Keratinocyte (primary cell): ENCODE results near the gene CIB1. TPM values are rescaled to one million over a fixed set of nuclear protein-coding genes. Genes with fewer than 3 reads are reported as not detected.
A peak's percentile ranks its signal among the peaks of the same experiment; 100 is the strongest.

Source experiments
- DNase-seq: peaks from one replicate; pipeline ENCODE4 v3.0.0-alpha.2; 2011; ENCODE audit warnings: low read depth, missing footprints, low spot score
- FAIRE-seq: peaks from 2 replicates; lab custom pipeline; 2011; peaks lifted over from hg19 to GRCh38; lab: Jason Lieb, UNC
- H2AFZ ChIP-seq: 2 replicates; pipeline ENCODE4 v1.6.0; 2012; ENCODE audit warnings: low read length, control low read depth, inconsistent platforms; ENCODE audit not compliant: control insufficient read depth
- H3K27ac ChIP-seq: 2 replicates; pipeline ENCODE4 v1.5.1; 2011; ENCODE audit warnings: low read length; ENCODE audit not compliant: control insufficient read depth, insufficient read depth
- H3K27me3 ChIP-seq: 3 replicates; pipeline ENCODE4 v1.6.0; 2011; ENCODE audit warnings: low read length; ENCODE audit not compliant: control insufficient read depth, insufficient read depth; ENCODE audit errors: extremely low read depth
- H3K36me3 ChIP-seq, 2 experiments: 2 replicates in 1 of 2; 3 replicates in 1 of 2; pipeline ENCODE4 v1.5.1; 2011; ENCODE audit warnings: low read length in 2 of 2, mild to moderate bottlenecking in 1 of 2; ENCODE audit not compliant: control insufficient read depth in 2 of 2, insufficient read depth in 2 of 2; ENCODE audit errors: extremely low read depth in 1 of 2
- H3K4me1 ChIP-seq: 3 replicates; pipeline ENCODE4 v1.5.1; 2011; ENCODE audit warnings: low read length; ENCODE audit not compliant: control insufficient read depth, insufficient read depth; ENCODE audit errors: extremely low read depth
- H3K4me2 ChIP-seq: 3 replicates; pipeline ENCODE4 v1.6.0; 2011; ENCODE audit warnings: low read depth, low read length; ENCODE audit not compliant: control insufficient read depth, insufficient read depth; ENCODE audit errors: extremely low read depth
- H3K4me3 ChIP-seq, 3 experiments: fragments of 200-600 bp in 1 of 3; sonication (generic) in 1 of 3; 2 replicates in 2 of 3; 3 replicates in 1 of 3; pipeline ENCODE4 v1.5.1; 2011 to 2016; ENCODE audit warnings: low read length in 3 of 3, mild to moderate bottlenecking in 3 of 3, control low read depth in 2 of 3, inconsistent platforms in 1 of 3, low read depth in 1 of 3, mixed read lengths in 1 of 3, mixed run types in 1 of 3, moderate library complexity in 1 of 3; ENCODE audit not compliant: control insufficient read depth in 2 of 3, insufficient read depth in 2 of 3; ENCODE audit errors: extremely low read depth in 1 of 3
- H3K79me2 ChIP-seq: 2 replicates; pipeline ENCODE4 v1.6.0; 2012; ENCODE audit warnings: low read length; ENCODE audit not compliant: control insufficient read depth, insufficient read depth
- H3K9ac ChIP-seq: 3 replicates; pipeline ENCODE4 v1.6.0; 2011; ENCODE audit warnings: low read length; ENCODE audit not compliant: control insufficient read depth, insufficient read depth; ENCODE audit errors: extremely low read depth
- H3K9me1 ChIP-seq: 3 replicates; pipeline ENCODE4 v1.6.0; 2011; ENCODE audit warnings: low read length; ENCODE audit not compliant: control insufficient read depth, insufficient read depth; ENCODE audit errors: extremely low read depth
- H3K9me3 ChIP-seq: 2 replicates; pipeline ENCODE4 v1.5.1; 2012; ENCODE audit warnings: low read depth, low read length; ENCODE audit not compliant: control insufficient read depth
- H4K20me1 ChIP-seq: 3 replicates; pipeline ENCODE4 v1.6.0; 2011; ENCODE audit warnings: low read length; ENCODE audit not compliant: control insufficient read depth, insufficient read depth; ENCODE audit errors: extremely low read depth
- EZH2 ChIP-seq: IDR thresholded peaks from one replicate; pipeline ENCODE4 v1.6.1; 2012; ENCODE audit warnings: inconsistent platforms, mild to moderate bottlenecking, low read length, moderate library complexity
- dilution Hi-C: fragments of 300-500 bp; cut with MboI; formaldehyde crosslinking; loops from one replicate; pipeline ENCODE4 v1.7.0; 2020; ENCODE audit warnings: low sequenced_read_pairs; ENCODE audit not compliant: extremely low pct_ligation_motif_present
- polyA plus RNA-seq, 5 experiments: library from polyadenylated mRNA; depleted of rRNA in 3 of 5; stranded (reverse) in 3 of 5; stranded (forward) in 1 of 5; unstranded in 1 of 5; fragments of >200 nt; gene quantifications; 1 replicate in 1 of 5; 2 replicates in 3 of 5; 3 replicates in 1 of 5; pipeline versions ENCODE4 v1.2.1 to v1.2.3, GENCODE V29; 2011 to 2012; ENCODE audit warnings: missing spikeins in 2 of 5, low read depth in 1 of 5, low replicate concordance in 1 of 5
- TF ChIP-seq, protein P1 (sequence below), 3 experiments: IDR thresholded peaks in 1 of 3; conservative IDR thresholded peaks in 1 of 3; optimal IDR thresholded peaks in 1 of 3; 2 replicates in 2 of 3; 3 replicates in 1 of 3; pipeline versions ENCODE3 to v1.5.1; 2011; ENCODE audit warnings: low read length in 3 of 3, mild to moderate bottlenecking in 3 of 3, moderate library complexity in 2 of 3, control low read depth in 1 of 3, inconsistent platforms in 1 of 3; ENCODE audit not compliant: insufficient read depth in 2 of 3; ENCODE audit errors: extremely low read depth in 1 of 3

The CIB1 gene
- polyA plus RNA-seq, 1 donor (not counting 4 experiments of a cell fraction or from before 2014, with no cell fraction given) = 70.9 TPM

DNA sequence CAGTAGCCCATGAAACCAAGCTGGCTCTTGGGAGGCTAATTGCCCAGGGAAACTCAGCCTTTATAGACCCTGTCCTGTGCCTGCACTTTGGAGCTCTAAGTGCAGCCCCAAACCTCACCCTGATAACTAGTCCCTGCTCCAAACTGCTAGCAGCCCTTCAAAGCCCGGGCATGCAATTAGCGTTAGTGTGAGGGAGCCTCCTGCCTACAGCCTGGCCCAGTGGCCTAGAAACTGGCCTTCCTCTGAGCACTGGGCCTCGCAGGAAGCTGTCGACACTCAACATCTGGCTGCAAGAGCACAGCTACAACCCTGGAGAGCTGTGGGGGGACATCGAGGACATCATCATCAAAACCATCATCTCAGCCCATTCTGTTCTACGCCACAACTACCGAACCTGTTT lies 24.0 kb upstream of the CIB1 start:
- no peaks in the 10 kb centered on the region for H3K9me3 ChIP-seq
- no peak for FAIRE-seq
- no peak overlapping the region for H3K4me2 ChIP-seq

DNA sequence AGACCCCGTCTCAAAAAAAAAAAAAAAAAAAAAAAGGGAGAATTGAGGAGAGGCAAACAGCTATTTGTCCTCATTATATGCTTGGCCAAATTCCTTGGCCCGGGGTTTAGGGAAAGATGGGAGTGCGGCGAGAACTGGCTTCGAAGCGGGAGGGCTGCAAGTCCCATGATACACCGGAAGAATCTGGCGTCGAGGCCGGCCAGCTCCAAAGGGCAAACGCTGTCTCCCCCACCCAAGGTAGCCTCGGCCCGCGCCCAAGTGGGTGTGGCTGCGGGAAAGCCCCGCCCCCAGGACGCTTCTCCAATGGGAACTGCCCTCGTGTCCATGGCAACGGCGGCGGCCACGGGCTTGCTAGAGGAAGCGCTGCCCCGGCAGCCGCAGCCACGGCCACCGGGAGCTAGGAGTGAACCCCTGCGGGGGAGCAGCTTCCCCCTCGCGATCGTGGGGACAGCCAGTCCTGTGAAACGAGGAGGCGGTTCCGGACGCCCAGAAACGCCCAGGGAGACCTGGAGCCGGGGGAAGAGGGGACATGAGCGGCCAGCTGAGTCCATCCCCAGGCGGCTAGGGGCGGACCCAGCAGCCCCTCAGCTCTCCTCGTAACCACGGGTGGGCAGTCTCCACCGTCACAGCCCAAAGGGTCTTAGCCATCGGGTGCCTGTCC lies 15.6 kb upstream of the CIB1 start, which contains the start of gene TTLL13:
TSS of gene TTLL13 (plus strand) at position 354 of the 661 bp plus-strand sequence. CDS start 1,075 bp downstream, outside the sequence.
- no peak for TF ChIP-seq EZH2
- TF ChIP-seq, protein P1, sequence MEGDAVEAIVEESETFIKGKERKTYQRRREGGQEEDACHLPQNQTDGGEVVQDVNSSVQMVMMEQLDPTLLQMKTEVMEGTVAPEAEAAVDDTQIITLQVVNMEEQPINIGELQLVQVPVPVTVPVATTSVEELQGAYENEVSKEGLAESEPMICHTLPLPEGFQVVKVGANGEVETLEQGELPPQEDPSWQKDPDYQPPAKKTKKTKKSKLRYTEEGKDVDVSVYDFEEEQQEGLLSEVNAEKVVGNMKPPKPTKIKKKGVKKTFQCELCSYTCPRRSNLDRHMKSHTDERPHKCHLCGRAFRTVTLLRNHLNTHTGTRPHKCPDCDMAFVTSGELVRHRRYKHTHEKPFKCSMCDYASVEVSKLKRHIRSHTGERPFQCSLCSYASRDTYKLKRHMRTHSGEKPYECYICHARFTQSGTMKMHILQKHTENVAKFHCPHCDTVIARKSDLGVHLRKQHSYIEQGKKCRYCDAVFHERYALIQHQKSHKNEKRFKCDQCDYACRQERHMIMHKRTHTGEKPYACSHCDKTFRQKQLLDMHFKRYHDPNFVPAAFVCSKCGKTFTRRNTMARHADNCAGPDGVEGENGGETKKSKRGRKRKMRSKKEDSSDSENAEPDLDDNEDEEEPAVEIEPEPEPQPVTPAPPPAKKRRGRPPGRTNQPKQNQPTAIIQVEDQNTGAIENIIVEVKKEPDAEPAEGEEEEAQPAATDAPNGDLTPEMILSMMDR (optimal IDR thresholded peaks at IDR 0.05 in 1 of 3, IDR thresholded peaks at IDR 0.05 in 1 of 3, conservative IDR thresholded peaks at IDR 0.05 in 1 of 3; ENCODE audit: extremely low read depth in 1 of 3, insufficient read depth in 2 of 3, low read length in 3 of 3) = no peak
- Histone ChIP-seq H3K4me3 (peak within 1 kb of the TSS; percentile 48 to 68 (median 65)), H3K27ac (no peak within 1 kb of the TSS), H3K9ac (peak within 1 kb of the TSS; percentile 71), H3K4me1 (no peaks in the 10 kb centered on the region), H3K79me2 (no peaks in the 10 kb centered on the region), H4K20me1 (no peaks in the 10 kb centered on the region), H2AFZ (peak within 1 kb of the TSS; percentile 90), H3K36me3 (no peaks in the 10 kb centered on the region), H3K9me1 (no peaks in the 10 kb centered on the region), H3K9me3 (no peaks in the 10 kb centered on the region), H3K4me2 (peak within 1 kb of the TSS; percentile 89), H3K27me3 (no peaks in the 10 kb centered on the region)
- FAIRE-seq (no peak), DNase-seq (no peak)
- dilution Hi-C loops = no loop called here

More for the DNA sequence above, 24.0 kb upstream of the CIB1 start:
- no peak for DNase-seq
- Histone ChIP-seq H3K79me2 (no peaks in the 10 kb centered on the region), H2AFZ (no peak overlapping the region), H3K27me3 (peaks cover 3% of the 10 kb centered on the region), H3K9ac (no peak overlapping the region), H3K36me3 (no peaks in the 10 kb centered on the region), H3K4me3 (no peak overlapping the region), H4K20me1 (no peaks in the 10 kb centered on the region), H3K9me1 (no peaks in the 10 kb centered on the region), H3K27ac (no peak overlapping the region), H3K4me1 (peaks cover 14% of the 10 kb centered on the region)
- TF ChIP-seq, protein P1 (optimal IDR thresholded peaks at IDR 0.05 in 1 of 3, IDR thresholded peaks at IDR 0.05 in 1 of 3, conservative IDR thresholded peaks at IDR 0.05 in 1 of 3; ENCODE audit: extremely low read depth in 1 of 3, insufficient read depth in 2 of 3, low read length in 3 of 3) = no peak
- TF ChIP-seq EZH2 = no peak
- dilution Hi-C loops = no loop called here
